Ovary (tissue), 3 donors: ENCODE results near the gene SLC2A5.

ENCODE experiments used
- CTCF ChIP-seq, 3 donors: fragments of 450-650 bp in 2 of 3; fragments of 200-600 bp in 1 of 3; IDR thresholded peaks; one replicate each; pipeline versions ENCODE4 v1.5.1 to v1.8.0; 2016 to 2022; ENCODE audit warnings: antibody characterized with exemption in 3 of 3, mild to moderate bottlenecking in 1 of 3
- POLR2A ChIP-seq: fragments of 450-650 bp; IDR thresholded peaks from one replicate; pipeline ENCODE4 v1.6.1; 2017; ENCODE audit warnings: antibody characterized with exemption, mild to moderate bottlenecking, moderate library complexity
- donor health status: DM: no; HTN: no; CAD: no.

GRCh38 chr1:8985915-8986813 lies 83.3 kb downstream of the SLC2A5 start:
- TF ChIP-seq POLR2A (no peak), CTCF (IDR thresholded peaks at IDR 0.05) (no peak)
